SU-DHL-6 (cell line): ENCODE measurements around the gene SLC39A11.

Experiments
- CTCF ChIP-seq: fragments of 200-600 bp; sonication (generic); IDR thresholded peaks from one replicate; pipeline ENCODE4 v1.5.1; 2017; ENCODE audit warnings: antibody characterized with exemption, mild to moderate bottlenecking, low read length, moderate library complexity; ENCODE audit not compliant: insufficient read depth, poor library complexity, severe bottlenecking
- EZH2phosphoT487 ChIP-seq: fragments of 200-600 bp; sonication (generic), shearing (Covaris generic); conservative IDR thresholded peaks from 2 replicates; pipeline ENCODE4 v1.6.1; 2018; ENCODE audit warnings: mild to moderate bottlenecking, antibody characterized with exemption, low read length, moderate library complexity, mixed read lengths

DNA sequence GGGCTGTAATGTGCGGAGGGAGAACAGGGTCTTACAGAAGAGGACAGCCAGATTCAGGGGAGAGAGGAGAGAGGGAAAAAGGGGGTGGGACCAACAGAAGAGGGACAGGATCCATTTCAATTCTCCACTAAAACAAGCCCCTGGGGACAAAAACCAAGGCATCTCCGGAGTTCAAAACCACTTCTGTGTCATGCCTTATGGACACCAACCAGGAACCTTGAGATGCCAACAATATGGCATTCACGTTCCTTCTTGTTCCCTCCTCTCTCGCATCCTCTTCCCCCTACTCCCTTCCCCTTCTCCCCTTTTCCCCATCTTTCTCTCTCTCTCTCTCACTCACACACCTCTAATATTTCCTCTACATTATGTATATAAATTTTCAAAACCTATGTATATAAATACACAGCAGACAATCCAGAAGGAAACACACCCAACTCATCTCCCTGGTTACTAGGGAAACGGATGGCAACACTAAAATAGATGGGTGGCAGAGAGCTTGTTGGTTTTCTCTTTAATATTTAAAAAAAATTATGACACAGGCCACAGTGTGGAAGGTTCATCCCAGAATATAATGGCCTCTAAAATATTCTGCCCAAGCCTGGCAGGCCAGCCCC lies 123.1 kb downstream of the SLC39A11 start:
- TF ChIP-seq CTCF: no peak
- TF ChIP-seq EZH2phosphoT487: no peak
